Middle frontal gyrus (tissue), 1 donor: ENCODE data around the gene FBN1.

Experiments used
- DNase-seq: peaks from one replicate; pipeline ENCODE4 v3.0.0-alpha.2; 2015; ENCODE audit warnings: low spot score; ENCODE audit errors: extremely low spot score

The FBN1 gene

DNA sequence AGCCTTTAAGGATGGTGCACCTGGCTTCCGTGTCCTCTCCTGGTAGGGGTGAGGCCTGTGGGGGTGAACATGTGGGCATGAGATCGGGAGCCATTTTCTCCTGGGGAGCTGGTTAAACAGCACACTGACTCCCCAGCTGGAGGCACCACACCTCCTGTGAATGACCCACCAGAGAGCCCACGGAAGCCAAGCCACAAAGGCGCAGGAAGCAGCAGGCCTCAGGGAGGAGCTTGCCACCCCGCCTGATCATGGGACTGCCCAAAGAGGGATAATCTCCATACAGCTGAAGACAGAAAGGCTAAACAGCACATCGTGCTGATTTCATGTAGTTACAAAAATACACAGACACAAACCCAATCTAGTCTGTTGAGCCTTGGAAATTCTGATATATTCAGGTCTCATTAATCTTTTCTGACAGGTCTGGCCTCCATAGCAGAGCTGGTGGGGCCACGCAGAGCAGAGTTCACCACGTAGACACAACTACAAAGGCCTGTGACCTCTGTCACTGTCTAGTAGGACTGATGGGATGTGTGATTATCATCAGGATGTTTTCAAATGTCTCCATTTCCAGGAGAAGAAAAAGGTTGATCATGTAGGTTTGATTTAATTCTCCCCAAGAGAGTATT lies 239.1 kb downstream of the FBN1 start:
- DNase-seq, result no peak

- DNase-seq, result no peak
Measured at GRCh38 chr15:48402427-48403177, 242.9 kb downstream of the FBN1 start.

DNA sequence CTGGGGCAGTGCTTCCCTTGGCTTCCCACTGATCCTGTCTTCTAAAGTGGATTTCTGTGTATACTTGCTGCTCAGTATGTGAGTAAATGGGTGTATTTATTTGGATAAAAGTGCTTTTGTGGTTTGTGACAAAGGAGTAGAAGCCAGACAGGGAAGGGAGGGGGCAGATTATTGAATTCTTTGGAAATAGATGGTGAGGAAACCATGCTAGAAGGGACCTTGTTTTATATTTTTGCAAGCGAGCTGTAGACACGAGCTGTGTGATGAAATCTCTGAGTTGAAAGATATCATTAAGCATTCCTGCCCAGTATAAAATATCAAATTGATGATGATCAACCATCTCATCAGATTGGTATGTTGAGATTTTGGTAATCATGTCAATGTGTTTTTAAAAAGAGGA lies 245.4 kb downstream of the FBN1 start:
- no peak for DNase-seq

DNA sequence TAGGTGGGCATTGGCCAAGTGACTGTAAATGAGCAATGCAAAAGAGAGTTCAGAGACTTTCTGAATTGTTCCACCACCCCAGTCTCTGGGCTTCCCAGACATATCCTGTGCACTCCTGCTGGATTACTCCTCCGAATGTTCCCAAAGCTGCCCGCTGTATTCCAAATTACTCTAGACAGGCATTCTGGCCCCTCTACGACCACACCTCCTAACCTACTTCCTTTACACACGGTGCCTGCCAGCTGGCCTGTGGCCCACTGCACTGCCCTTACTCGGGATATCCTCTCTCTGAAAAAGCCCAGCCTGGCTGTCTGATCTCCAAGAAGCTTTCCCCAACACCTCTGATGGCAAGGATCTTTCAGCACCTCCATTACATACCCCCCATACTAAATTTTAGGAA lies 247.7 kb downstream of the FBN1 start:
- no peak for DNase-seq

GRCh38 chr15:48396020-48396419 lies 249.5 kb downstream of the FBN1 start:
- DNase-seq, result no peak

GRCh38 chr15:48395521-48396011 lies 249.9 kb downstream of the FBN1 start:
- DNase-seq, result no peak

- no peak for DNase-seq
Measured at GRCh38 chr15:48394970-48395369, 250.5 kb downstream of the FBN1 start.

- DNase-seq, result no peak
Measured at GRCh38 chr15:48393645-48394506, 251.6 kb downstream of the FBN1 start.

DNA sequence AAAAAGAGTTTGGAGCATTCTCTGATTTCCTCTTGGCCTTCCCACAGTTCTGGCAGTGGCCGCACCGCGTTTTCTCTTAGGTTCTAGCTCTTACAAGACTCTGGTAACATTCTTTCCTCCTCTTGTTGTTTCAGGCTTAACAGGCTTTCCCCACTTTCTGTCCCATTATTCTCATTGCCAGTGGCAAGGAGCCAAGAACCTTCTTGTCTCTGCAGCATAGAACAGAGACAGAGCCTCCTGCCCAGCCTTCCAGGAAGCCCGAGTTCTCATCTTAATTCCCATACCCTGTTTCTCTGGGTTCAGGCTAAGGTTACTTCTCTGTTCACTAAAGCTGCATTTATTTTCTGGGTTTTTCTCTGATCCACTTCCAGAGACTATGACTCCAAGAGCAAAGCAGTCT lies 253.2 kb downstream of the FBN1 start:
- DNase-seq, result no peak

DNA sequence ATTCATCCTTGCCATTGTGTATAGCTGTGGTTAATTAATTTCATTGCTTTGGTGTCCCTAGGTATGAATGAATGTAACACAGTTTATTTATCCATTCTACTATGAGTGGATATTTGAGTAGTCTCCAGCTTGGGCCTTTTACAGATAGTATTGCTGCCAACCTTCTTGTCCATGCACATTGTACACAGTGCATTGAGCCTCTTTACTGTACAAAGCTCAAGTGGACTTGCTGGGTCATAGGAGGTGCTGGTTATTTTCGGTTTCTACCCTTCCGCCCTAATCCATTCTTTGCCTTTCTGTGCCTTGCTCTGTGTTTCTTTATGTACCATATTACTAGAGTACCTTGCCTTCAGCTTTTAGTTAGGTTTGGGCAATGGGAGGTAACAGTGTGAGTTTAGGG lies 253.6 kb downstream of the FBN1 start:
- DNase-seq, result no peak

DNA sequence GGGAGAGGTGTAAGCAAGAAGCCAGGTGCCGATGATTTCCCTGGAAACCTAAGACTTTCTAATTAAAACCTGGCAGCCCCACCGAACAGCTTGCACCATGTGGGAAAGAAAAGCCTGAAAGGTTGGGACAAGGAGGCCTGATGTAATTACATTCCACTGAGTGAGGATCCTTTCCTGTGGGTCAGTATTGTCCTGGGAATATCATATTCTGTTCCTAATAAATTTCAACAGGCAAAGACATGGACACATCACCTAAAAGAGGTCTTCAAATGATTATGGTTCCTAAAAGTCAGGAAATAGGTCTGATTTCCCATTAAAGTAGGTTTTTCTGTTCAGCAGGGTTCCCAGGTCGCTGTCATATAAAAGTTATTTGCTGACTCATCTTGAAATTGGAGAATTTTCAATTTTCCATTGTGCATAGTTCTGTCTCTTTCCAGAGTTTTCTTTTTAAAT lies 255.8 kb downstream of the FBN1 start:
- DNase-seq, result no peak

GRCh38 chr15:48388910-48389309 lies 256.6 kb downstream of the FBN1 start:
- no peak for DNase-seq

DNA sequence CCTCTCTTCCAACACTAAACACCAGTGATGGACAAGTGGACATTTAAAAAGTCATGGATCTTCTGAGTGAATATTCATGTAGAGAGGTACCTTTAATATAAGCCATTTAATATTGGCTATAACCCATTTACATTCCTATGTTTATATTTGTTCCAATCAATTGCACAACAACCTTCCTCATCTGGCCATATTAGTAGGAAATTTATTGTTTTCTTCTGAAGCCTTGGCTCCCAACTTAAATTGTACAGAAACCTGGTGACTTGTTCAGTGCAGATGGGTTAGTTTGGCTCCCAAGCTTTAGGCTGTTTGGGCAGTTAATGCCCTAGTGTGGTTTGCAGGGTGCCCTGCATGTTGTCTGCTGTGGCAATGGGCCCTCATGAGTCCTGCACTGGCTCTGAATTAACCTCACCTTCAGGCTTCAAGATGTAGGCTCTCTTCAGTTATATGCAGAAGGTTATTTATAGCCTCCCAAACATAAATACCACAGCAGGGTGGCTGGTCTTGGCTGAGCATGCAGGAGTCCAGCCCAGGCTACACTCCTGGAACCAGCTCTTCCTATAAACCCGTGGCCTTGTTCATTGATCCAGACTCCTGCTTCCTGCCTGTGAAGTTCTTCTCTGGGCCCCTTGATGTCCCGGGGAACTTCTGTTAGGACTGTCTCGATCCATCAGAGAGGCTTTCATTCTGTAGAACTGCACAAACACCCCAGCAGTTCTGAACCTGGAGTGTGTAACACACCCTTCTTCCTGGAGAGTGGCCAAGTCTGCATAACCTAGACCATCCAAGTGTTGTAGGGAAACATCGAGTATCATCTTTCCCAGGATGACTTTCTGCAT lies 257.3 kb downstream of the FBN1 start:
- DNase-seq, result no peak

- no peak for DNase-seq
Measured at GRCh38 chr15:48385031-48385830, 260.3 kb downstream of the FBN1 start.

GRCh38 chr15:48384616-48385015 lies 260.9 kb downstream of the FBN1 start:
- no peak for DNase-seq

DNA sequence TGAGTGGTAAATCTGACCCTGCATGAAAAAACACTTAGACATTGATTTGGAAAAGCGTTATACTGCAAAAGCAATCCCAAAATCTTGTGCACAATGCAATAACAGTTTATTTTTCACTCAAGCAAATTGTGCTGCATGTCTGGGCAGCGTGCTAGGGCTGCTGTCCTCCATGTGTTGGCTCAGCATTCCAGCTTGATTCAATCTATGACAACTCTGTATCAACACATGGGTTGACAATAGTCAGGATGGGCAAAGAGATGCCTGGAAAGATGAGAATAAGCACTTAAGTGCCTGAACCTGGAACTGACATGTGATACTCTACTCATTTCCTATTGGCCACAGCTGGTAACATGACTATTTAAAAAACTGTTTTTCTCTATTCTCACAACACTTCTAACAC lies 262.5 kb downstream of the FBN1 start:
- DNase-seq, result no peak

GRCh38 chr15:48381861-48382260 lies 263.6 kb downstream of the FBN1 start:
- no peak for DNase-seq

GRCh38 chr15:48380198-48380597 lies 265.3 kb downstream of the FBN1 start:
- no peak for DNase-seq

DNA sequence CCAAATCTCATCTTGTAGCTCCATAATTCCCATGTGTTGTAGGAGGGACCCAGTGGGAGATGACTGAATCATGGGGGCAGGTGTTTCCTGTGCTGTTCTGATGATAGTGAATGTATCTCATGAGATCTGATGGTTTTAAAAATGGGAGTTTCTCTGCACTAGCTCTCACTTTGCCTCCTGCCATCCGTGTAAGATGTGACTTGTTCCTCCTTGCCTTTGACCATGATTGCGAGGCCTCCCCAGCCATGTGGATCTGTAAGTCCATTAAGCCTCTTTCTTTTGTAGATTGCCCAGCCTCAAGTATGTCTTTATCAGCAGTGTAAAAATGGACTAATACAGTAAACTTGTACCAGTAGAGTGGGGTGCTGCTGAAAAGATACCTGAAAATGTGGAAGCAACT lies 269.7 kb downstream of the FBN1 start:
- DNase-seq, result no peak

GRCh38 chr15:48374472-48374871 lies 271.0 kb downstream of the FBN1 start:
- no peak for DNase-seq
